Fibroblast of skin of right quadriceps (primary cell): ENCODE data around the gene ABCG1.
A peak's percentile ranks its signal among the peaks of the same experiment; 100 is the strongest.

Source experiments
- DNase-seq: peaks from one replicate; pipeline ENCODE4 v3.0.0-alpha.2; 2013

The ABCG1 gene

DNA sequence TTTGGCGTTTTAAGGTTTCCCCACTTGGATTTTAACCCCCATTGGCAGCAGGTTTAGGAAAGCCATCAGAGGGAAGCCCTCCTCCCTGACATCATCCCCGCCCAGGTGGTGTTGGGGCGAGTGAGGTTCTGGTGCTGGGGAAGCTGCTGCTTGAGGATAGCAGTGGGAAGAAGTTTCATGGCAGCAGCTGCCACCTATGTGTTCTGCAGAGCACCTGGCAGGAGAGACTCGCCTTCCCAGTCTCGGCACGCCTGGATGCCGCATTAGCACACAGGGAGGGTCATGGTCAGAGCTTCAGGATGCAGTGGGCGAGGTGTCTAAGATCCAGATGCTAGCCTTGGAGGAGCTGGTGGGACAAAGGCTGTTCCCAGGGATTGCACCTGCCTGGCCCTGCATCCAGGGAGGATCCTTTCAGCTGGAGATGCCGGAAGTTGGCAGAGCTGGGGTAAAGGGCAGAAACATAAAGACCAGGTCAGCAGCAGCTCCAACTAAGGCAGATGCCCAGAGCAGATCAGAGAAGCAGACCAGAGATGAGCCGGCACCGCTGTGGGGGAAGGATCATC, 33.9 kb downstream of the ABCG1 start:
- no peak for DNase-seq

DNA sequence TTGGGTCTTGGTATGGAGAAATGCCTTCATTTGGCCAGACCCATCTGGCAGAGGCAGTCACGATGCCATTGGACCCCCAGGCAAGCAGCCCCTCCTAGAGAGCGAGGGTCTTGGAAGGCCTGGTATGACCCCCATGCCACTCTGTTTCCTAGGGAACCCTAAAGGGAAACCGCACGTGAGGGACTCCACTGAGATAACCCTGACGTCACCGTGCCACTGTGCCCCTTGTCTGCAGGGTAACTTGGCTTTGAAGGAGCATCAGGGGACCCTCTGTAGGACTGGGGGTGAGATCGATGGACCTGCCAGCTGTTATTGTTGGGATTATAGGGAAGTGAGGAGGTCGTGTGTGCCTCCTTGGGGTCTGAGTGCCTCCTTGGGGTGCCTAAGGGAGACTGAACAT, 34.5 kb downstream of the ABCG1 start:
- no peak for DNase-seq

GRCh38 chr21:42254083-42254482, 35.1 kb downstream of the ABCG1 start:
- DNase-seq, result no peak

DNA sequence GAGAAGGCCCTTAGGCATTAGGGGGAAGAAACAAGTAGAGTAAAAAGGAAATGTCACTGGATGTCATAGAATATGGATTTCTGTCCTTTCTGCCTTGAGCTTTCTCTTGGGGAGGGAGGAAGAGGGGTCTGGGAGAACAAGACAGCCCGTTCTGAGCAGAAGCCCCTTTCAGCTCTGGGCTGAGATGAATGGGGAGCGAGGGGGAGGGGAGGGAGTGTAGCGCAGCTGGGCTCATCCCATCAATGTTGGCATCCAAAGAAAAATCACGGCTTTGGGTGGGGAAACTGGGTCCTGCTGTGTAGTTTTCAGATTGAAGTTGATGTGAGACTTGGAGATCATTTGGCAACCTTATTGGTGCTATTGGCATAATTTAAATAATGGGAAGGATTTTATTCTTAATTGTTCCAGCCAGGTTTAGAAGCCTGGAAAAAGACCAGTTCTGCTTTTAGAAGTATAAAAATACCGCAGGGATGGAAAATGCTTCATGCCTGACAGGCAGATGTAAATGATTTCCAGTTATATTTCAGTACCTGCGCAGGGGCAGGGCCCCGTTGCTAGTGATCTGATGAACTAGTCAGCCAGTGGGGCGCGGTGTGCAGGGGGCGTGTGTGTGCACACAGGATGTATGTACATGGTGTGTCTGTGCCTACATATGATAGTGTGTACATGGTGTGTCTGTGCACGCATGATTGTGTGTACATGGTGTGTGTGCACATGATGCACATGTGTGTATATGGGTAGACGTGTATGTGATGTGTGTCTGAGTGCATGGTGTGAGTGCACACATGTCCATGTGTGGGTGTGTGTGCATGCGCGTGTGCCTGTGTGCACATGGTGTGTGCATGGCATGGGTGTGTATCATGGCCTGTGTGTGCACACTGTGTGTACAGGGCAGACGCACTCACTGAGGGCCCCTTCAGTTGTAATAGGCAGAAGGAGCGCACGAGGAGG, 36.0 kb downstream of the ABCG1 start:
- DNase-seq, result no peak

- no peak for DNase-seq
Observed at GRCh38 chr21:42255825-42256224, 36.9 kb downstream of the ABCG1 start.

DNA sequence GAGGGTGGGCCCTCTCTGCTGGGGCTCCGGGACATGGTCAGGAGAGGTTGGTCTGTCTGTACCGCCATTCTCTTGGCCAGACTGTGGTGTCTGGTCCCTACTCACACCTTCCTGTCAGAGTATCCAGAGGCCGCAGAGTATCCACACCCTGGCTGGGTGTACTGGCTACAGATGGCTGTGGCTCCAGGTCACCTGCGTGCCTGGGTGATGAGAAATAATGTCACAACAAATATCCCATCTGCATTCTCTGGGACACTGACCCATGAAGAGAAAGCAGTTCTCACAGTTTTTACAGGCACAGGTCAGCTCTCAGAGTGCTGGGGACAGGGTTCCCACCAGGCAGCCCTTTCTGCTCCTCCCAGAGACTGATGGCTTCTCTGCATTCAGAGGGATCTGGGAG, 37.4 kb downstream of the ABCG1 start:
- no peak for DNase-seq

GRCh38 chr21:42257091-42257765, 38.3 kb downstream of the ABCG1 start:
- DNase-seq, result no peak

DNA sequence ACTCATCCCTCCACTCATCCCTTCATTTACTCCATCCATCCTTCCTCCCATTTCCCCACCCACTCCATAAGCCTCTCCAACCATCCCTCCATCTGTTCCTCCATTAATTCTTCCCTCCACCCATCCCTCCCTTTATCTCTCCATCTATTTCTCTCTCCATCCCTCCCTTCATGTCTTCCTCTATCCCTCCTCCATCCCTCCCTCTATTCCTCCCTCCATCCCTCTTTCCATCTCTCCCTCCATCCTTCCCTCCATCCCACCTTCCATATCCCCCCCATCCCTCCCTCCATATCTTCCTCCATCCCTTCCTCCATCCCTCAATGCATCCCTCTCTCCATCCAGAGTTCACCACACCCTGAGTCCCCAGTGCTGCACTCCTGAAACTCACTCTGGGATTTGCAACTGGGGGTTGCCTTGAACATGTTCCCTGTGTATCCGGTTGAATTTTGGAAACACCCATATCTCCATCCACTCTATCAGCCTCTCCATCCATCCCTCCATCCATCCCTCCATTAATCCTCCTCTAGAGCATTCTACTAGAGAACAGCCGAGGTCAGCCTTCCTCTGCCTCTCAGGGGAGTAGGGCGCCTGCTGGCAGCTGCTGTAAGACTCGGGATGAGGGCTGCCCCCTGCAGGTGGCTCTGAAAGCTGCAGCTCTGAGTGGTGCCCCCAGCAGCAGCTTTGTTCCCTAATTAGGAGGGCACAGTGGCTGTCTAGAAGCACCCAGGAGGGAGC, 39.4 kb downstream of the ABCG1 start:
- DNase-seq, result peak; percentile 27

DNA sequence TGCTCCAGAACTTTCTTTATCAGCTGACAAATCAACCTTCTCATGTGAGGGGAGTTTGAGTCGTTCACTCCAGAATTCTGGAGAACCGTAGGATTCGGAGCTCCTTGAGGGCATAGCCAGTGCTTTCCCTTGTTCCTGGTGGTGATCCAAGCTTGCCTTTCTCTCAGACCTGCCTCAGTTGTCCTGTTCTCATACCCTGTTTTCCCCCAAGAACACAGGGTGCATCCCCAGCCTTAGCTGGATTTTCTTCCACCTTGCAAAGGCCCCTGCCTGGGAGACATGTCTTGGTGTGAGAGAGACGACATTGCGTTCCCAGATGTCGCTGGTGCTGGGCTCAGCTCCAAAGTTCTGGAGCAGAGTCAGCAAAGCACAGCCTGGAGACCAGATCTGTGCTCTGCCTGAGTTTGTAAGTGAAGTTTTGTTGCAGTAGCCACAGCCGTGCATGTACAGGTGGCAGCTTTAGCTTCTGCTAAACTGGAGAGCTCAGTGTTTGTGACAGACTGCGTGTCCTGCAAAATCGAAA, 40.0 kb downstream of the ABCG1 start:
- DNase-seq, result no peak

- DNase-seq, result no peak
Observed at GRCh38 chr21:42260121-42260520, 41.2 kb downstream of the ABCG1 start.

DNA sequence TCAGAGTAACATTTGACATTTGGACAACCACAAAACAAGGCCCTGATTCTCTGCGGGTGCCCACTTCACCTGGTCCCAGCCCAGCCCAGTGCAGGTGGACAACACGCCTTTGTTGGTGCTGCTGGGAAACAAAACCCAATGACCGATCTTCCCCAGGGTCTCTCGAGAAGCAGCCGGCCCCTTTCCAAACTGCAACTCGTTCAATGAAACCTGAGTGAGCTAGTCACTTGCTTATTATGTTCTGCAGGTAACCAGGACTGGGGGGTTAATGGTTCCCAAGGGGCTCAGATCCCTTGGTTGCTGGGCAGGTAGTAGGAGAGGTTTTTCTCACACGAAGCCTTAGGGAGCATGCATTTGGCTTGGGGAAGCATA, 42.9 kb downstream of the ABCG1 start:
- DNase-seq, result no peak

DNA sequence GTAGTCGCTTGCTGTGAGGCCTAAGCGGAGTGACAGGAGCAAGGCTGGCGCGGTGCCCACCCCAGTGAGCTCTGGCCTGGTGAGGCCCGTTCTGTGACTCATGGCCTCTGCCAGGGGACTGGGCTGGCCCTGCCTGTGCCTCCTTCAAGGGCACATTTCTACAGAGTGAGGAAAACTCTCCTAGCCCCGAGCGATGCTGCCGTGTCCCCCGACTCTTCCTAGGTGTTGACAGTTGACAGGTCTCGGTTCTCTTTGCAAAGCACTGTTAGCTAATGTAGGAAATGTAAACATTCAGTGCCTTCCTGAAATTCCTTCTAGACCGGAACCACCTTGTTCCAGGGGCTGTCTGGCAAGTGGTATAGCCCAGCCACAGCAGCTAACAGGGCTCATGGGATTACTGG, 43.9 kb downstream of the ABCG1 start:
- DNase-seq, result no peak

GRCh38 chr21:42263591-42264131, 44.7 kb downstream of the ABCG1 start:
- no peak for DNase-seq

DNA sequence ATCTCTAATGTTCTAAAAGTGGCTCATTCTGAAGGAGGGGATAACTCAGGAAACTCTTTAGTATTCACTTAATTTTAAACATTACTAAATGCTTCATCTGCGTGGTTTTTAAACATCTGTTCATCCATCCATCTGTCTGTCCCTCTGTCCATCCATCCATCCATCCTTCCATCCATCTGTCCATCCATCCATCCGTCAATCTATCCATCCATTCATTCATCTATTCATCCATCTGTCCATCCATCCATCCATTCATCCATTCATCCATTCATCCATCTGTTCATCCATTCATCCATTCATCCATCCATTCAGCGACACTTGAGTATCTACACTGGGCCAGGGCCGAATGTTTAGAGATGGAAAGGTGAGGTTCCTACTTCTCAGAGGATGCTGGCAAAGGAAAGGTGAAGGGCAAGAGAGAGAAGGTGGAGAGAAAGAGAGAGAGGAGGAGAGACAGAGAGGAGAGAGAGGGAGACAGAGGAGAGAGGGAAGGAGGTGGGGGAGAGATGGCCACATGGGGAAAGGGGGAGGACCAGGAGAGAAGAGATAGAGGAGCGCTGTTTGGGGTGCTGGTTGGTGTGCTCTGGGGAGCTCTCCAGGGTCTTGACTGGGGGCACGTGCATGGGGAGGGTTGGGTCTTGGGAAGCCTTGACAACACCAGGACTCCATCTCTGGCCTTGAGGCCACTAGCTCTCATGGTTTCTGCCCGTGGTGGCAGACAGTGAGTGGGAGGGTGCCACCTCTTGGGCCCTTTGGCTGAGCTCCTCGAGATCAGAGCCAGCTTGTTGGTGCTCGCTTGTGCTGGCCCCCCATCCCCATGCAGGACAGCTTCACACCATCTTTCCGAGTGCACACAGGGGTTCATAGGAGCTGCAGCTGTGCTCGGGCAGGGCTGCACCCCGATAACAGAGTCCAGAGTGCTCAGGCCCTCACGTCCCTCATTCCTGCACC, 45.6 kb downstream of the ABCG1 start:
- DNase-seq, result no peak

DNA sequence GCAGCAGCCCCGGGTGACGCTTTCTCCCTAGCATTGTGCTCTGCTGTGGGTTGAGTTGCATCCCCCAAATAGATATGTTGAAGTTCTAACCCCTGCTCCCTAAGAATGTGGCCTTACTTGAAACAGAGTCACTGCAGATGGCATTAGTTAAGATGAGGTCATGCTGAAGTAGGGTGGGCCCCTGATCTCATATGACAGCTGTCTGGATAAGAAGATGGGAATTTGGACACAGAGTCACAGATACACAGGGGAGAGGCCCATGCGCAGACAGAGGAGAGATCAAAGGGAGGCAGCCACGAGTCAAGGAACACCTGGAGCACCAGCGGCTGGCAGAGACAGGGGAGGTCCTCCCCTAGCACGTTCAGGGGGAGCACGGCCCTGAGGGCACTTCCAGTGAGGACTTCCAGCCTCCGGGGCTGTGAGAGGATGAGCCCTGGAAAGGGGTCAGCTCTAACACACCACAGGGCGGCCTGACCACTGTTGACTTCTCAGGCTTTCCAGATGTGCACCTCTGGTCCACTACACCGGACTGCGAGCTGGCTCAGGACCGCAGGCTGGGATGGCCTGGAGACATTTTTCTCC, 46.4 kb downstream of the ABCG1 start:
- DNase-seq, result no peak

DNA sequence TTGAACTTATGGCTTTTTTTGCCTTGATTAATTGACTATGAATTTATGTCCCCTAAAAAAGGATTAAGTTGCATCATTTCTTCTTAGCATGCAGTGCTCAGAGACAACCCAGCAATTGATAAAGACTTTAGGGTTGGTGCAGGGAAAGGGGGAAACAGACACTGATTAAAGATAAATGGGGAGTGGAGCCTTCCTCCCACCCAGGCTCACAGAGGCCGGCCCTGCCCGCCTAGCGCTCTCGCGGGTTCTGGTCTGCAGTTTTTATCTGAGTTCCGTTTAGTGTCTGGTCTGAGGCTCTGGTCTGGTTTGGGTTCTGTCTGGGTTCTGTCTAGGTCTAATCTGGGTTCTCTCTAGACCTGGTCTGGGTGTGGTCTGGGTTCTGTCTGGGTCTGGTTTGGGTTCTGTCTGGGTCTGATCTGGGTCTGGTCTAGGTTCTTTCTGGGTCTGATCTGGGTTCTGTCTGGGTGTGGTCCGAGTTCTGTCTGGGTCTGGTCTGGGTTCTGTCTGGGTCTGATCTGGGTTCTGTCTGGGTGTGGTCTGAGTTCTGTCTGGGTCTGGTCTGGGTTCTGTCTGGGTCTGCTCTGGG, 48.1 kb downstream of the ABCG1 start:
- DNase-seq, result no peak

DNA sequence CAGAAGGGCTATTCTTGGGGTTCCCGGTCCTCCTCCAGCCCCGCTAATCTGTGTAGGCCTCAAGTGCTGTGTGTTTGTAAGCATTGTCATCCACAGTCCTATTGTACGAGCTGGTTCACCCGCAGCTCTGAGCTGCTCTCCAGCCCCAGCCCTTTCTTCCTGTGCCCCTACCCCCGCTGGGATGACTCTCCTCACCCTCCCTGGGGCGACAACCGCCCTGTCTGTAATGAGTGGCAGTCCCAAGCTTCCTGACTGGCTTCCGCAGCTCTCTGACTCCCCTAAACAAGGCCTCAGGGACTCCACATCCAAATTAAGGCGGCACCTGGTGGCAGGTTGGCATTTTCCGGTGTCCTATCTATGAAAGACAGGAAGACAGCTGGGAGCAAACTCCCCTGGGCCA, 50.4 kb downstream of the ABCG1 start:
- DNase-seq, result no peak

DNA sequence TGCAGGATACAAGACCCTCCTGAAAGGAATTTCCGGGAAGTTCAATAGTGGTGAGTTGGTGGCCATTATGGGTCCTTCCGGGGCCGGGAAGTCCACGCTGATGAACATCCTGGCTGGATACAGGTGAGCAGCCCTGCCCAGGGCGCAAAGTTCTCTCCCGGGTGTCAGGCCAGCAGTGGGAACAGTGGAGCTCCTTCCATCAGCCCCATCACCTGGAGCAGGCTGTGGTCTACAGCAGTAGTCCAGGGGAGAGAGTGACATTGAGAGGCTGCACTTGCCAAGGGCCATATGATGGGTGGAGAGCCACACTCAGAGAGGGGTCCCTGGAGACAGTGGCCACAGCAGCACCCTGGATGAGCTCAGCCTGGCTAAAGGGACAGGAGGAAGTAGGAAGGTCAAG, 52.1 kb downstream of the ABCG1 start:
- no peak for DNase-seq

DNA sequence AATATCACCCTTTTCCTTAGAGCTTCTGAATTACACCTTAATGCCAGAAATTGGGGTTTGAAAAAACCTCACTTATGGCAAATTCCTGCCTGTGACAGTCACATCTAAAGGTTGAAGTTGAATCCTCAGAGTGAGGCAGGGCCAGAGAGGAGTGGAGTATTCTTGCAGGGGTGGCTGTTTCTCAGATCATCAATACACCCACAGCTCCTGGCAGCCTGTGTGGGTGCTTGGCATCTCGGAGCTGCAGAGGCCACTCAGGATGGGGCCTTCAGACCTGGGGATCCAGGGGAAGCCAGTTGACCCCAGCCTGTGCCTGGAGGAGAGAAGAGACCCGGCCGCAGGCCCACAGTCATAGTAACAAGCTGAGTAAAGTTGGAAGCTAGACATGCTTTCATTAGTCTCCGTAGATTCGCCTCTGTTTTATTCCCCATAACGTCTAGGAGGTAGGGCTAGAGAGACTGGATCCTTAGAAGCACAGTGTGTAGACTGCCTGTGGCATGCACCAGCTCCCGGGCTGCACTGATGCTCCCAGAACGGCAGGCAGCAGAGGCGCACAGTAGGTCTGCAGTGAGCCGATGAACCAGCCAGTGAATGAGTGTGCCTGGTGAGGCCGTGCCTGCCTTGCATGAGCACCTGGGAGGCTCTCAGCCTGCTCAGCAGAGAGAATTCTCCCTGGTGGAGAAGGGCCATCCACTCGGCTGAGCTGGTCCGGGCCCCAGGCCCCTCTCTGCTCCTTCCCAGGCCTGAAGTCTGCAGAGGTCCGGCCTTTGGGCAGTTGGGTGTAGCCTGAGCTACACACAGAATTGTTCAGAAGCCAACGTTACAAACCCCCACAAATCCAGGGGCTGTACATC, 53.4 kb downstream of the ABCG1 start:
- no peak for DNase-seq
